HG03139 (cell line): ENCODE results near the gene COMTD1.

Source experiments
- ATAC-seq: cut with Tn5 transposase; IDR thresholded peaks from one replicate; pipeline ENCODE4 v1.9.1; 2021; ENCODE audit not compliant: unreplicated experiment

Gene COMTD1

GRCh38 chr10:75245354-75246250, 9.8 kb upstream of the COMTD1 start:
- ATAC-seq, result no peak

- ATAC-seq, result no peak
These were observed 9.0 kb upstream of the COMTD1 start for GRCh38 chr10:75244487-75245353.

GRCh38 chr10:75243426-75243825, 7.7 kb upstream of the COMTD1 start:
- no peak for ATAC-seq

- no peak for ATAC-seq
These were observed 4.7 kb upstream of the COMTD1 start for GRCh38 chr10:75240329-75241076.

GRCh38 chr10:75239096-75239790, 3.5 kb upstream of the COMTD1 start:
- no peak for ATAC-seq

GRCh38 chr10:75238182-75239095, 2.7 kb upstream of the COMTD1 start:
- ATAC-seq, result no peak

GRCh38 chr10:75236178-75236825, 545 bp upstream of the COMTD1 start:
- ATAC-seq, result peak; percentile 0

GRCh38 chr10:75234683-75235374, 928 bp downstream of the COMTD1 start:
- ATAC-seq, result no peak

GRCh38 chr10:75234017-75234682, 1.6 kb downstream of the COMTD1 start:
- peak; percentile 49 for ATAC-seq

GRCh38 chr10:75233444-75234016, 2.2 kb downstream of the COMTD1 start:
- ATAC-seq, result no peak

GRCh38 chr10:75231672-75232581, 3.8 kb downstream of the COMTD1 start:
- ATAC-seq, result no peak

- ATAC-seq, result peak; percentile 29
These were observed 5.1 kb downstream of the COMTD1 start for GRCh38 chr10:75230600-75231038.

GRCh38 chr10:75229971-75230370, 5.8 kb downstream of the COMTD1 start:
- ATAC-seq, result no peak

GRCh38 chr10:75228834-75229233, 6.9 kb downstream of the COMTD1 start:
- no peak for ATAC-seq

- ATAC-seq, result no peak
These were observed 7.5 kb downstream of the COMTD1 start for GRCh38 chr10:75228278-75228677.

GRCh38 chr10:75226656-75227055, 9.1 kb downstream of the COMTD1 start:
- ATAC-seq, result no peak
